NCI-H1048 (cell line): ENCODE data around the gene TMEM132C.

Source experiments
- DNase-seq: peaks from one replicate; lab custom pipeline; 2025; lab: John Stamatoyannopoulos, UW

The TMEM132C gene

GRCh38 chr12:128660532-128661225 is 393.7 kb downstream of the TMEM132C start:
- no peak for DNase-seq

- no peak for DNase-seq
Measured at GRCh38 chr12:128661226-128661569, 394.2 kb downstream of the TMEM132C start.

GRCh38 chr12:128662101-128662500 is 395.1 kb downstream of the TMEM132C start:
- DNase-seq: no peak

GRCh38 chr12:128664501-128664900 is 397.5 kb downstream of the TMEM132C start:
- DNase-seq: no peak

- no peak for DNase-seq
Measured at GRCh38 chr12:128667193-128667592, 400.2 kb downstream of the TMEM132C start.

- no peak for DNase-seq
Measured at GRCh38 chr12:128671528-128672042, 404.6 kb downstream of the TMEM132C start.

- DNase-seq: no peak
Measured at GRCh38 chr12:128672428-128672827, 405.5 kb downstream of the TMEM132C start.

GRCh38 chr12:128672893-128673292 is 405.9 kb downstream of the TMEM132C start:
- no peak for DNase-seq

- no peak for DNase-seq
Measured at GRCh38 chr12:128675576-128675975, 408.6 kb downstream of the TMEM132C start.

- no peak for DNase-seq
Measured at GRCh38 chr12:128680555-128680954, 413.6 kb downstream of the TMEM132C start.

GRCh38 chr12:128682548-128683275 is 415.7 kb downstream of the TMEM132C start:
- DNase-seq: no peak

GRCh38 chr12:128684352-128684751 is 417.4 kb downstream of the TMEM132C start:
- DNase-seq: no peak

- no peak for DNase-seq
Measured at GRCh38 chr12:128685903-128686475, 419.0 kb downstream of the TMEM132C start.

GRCh38 chr12:128687851-128688250 is 420.9 kb downstream of the TMEM132C start:
- no peak for DNase-seq

GRCh38 chr12:128690641-128691040 is 423.7 kb downstream of the TMEM132C start:
- no peak for DNase-seq

GRCh38 chr12:128693115-128693514 is 426.1 kb downstream of the TMEM132C start:
- DNase-seq: no peak

- DNase-seq: no peak
Measured at GRCh38 chr12:128693771-128694170, 426.8 kb downstream of the TMEM132C start.

GRCh38 chr12:128694445-128694844 is 427.5 kb downstream of the TMEM132C start:
- no peak for DNase-seq

GRCh38 chr12:128695697-128696096 is 428.7 kb downstream of the TMEM132C start:
- DNase-seq: no peak

GRCh38 chr12:128698301-128698972 is 431.5 kb downstream of the TMEM132C start:
- no peak for DNase-seq

- DNase-seq: no peak
Measured at GRCh38 chr12:128699106-128699505, 432.1 kb downstream of the TMEM132C start.

GRCh38 chr12:128702371-128702770 is 435.4 kb downstream of the TMEM132C start:
- no peak for DNase-seq

GRCh38 chr12:128705140-128705539 is 438.2 kb downstream of the TMEM132C start:
- no peak for DNase-seq
